GM21786 (cell line): Measurements from ENCODE around the gene TCEA2.
A peak's percentile ranks its signal among the peaks of the same experiment; 100 is the strongest.
"Not testable (repeated sequence)": the region's sequence is repeated elsewhere in the genome, so short reads cannot be mapped to it uniquely, and the experiment has no call there.

ENCODE experiments used
- ATAC-seq: cut with Tn5 transposase; IDR thresholded peaks from one replicate; pipeline ENCODE4 v1.9.1; 2021; ENCODE audit not compliant: unreplicated experiment

The TCEA2 gene

DNA sequence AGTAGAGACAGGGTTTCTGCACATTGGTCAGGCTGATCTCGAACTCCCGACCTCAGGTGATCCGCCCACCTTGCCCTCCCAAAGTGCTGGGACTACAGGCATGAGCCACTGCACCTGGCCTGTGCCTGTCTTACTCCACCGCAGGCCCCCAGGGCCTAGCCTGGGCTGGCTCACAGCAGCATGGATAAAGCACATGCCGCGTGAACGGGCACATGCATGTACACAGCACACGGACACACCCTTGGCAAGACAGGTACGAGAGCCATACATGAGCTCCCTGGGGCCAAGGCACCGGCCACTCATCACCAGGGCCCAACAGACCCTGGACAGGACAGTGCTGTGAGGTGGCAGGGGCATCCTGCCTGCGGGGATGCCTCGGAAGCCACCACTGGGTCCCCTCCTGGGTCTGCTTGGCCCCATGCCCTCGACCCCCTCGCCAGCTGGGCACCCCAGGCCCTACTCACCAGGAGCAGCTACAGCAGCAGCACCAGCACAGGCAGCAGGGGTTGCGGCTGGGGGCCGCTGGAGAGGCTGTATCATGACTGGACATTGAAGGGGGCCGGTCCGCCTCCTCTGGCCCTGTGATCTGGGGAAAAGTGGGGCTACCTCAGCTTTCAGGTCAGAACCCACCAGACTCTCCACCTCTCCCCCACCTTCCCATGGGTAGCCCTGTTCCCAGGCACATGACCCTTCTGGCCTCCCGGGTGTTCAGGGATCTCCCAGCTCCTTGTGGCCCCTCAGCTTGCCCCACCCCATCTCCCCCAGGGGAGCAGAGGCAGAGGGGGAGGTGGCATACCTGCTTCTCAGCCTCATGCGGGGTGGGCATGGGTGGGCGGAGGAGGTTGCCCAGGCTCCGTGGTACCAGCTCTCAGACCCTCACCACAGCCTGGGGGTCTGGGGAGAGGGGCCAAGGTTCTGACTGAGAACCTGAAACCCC, 13.3 kb downstream of the TCEA2 start:
- ATAC-seq = no peak

DNA sequence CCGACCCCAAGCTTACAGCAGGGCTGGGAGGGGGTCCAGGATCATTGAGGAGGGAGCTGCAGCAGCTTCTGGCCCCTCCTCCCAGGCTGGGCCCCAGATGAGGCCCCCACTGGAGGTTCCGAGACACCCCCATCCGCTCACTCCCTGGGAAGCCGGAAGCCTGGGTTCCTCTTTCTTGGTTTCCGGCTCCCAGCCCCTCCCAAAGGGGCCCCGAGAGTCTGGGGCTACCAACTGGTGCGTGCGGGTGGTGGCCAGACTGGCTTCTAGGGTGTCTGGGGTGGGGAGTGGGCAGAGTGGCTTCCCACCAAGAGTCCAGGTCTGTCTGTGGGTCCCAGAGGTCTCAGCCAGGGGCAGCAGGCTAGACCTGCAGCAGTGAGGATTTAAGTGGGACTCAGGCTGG, 14.1 kb downstream of the TCEA2 start:
- ATAC-seq = peak; percentile 34

- ATAC-seq = no peak
Measured at GRCh38 chr20:64077541-64077875, 14.5 kb downstream of the TCEA2 start.

GRCh38 chr20:64077876-64078551, 15.0 kb downstream of the TCEA2 start:
- ATAC-seq = peak; percentile 29

GRCh38 chr20:64078934-64079272, 15.9 kb downstream of the TCEA2 start:
- ATAC-seq = no peak

- peak; percentile 33 for ATAC-seq
Measured at GRCh38 chr20:64079273-64080012, 16.4 kb downstream of the TCEA2 start, which contains the start of gene RGS19. RGS19 (minus strand) TSS chr20:64079518; CDS start chr20:64076886, 2,632 bp downstream.

GRCh38 chr20:64080013-64080812, 17.2 kb downstream of the TCEA2 start, which contains the start of gene OPRL1:
OPRL1 (plus strand) TSS chr20:64080082; CDS start chr20:64092721, 12,639 bp downstream.
- no peak for ATAC-seq

DNA sequence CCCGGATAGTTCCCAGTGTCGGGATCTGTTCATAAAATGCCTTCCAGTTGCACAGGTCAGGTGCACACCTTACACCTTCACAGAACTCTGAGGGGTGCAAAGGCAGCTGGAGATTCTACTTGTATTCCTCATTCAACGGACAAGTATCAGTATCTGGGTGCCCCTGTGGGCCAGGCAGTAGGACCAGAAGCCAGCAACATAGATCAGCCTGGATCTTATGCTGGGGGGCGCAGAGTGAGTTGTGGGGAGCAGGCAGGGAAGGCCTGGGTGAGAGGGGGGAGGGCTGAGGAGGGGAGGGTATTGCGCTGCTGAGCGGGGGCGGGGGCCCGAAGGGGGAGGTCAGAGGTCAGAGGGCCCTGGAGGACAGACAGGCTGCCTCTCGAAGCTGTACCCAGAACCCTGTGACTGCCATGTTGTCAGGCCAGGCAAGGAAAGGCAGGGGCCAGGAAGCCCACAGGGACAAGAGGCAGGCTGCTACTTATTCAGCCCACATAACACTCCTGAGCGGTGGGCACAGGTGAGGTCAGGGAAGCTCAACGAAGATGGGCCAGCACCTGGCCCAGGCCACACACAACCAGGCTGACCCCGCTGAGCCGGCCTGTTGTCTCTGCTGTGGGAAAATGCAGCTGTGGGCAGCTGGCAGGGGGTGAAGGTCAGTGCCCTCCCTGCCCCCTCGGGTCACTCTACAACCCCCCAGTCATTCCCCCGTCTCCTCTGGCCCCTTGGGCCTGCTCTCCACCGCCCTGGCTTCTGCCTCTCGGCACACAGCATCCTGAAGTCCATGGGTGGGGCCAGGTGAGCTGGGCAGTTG, 18.0 kb downstream of the TCEA2 start:
- no peak for ATAC-seq

DNA sequence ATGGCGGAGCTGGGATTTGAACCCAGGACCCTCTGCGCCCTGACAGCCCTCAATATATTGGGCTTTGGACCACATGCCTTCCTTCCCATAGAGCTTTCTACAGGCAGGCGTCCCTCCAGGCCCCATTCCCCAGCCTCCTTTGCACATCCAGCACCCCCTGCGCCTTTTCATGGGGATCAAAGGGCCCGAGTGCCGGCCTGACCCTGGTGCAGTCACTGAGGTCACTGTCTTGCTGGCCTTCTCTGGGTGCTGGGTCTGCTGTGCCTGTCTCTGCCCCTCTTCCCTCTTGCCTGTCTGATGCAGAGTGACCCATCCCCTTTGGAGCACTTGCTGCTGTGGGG, 18.6 kb downstream of the TCEA2 start:
- ATAC-seq = no peak

GRCh38 chr20:64082126-64082731, 19.2 kb downstream of the TCEA2 start:
- ATAC-seq = no peak

- no peak for ATAC-seq
Measured at GRCh38 chr20:64082820-64083377, 19.9 kb downstream of the TCEA2 start.

DNA sequence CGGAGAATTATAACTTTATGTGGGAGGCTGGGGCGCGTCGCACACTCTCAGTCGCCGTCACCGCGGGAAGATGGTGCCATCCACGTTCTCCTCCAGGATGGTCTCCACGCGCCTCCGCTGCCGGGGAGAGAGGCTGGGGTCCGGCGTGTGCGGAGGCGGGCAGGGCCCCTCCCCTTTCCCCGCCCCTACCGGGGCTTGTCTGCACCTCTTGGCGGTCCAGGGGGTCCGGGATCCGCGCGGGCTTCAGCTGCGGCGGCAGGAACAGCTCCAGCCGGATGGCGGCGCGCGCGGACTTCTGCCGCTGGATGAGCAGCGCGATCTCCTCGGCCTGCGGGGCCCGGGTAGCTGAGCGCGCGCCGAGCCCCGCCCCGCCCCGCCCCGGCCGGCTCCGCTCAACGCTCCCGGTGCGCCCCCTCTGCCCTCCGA, 20.4 kb downstream of the TCEA2 start:
- no peak for ATAC-seq

DNA sequence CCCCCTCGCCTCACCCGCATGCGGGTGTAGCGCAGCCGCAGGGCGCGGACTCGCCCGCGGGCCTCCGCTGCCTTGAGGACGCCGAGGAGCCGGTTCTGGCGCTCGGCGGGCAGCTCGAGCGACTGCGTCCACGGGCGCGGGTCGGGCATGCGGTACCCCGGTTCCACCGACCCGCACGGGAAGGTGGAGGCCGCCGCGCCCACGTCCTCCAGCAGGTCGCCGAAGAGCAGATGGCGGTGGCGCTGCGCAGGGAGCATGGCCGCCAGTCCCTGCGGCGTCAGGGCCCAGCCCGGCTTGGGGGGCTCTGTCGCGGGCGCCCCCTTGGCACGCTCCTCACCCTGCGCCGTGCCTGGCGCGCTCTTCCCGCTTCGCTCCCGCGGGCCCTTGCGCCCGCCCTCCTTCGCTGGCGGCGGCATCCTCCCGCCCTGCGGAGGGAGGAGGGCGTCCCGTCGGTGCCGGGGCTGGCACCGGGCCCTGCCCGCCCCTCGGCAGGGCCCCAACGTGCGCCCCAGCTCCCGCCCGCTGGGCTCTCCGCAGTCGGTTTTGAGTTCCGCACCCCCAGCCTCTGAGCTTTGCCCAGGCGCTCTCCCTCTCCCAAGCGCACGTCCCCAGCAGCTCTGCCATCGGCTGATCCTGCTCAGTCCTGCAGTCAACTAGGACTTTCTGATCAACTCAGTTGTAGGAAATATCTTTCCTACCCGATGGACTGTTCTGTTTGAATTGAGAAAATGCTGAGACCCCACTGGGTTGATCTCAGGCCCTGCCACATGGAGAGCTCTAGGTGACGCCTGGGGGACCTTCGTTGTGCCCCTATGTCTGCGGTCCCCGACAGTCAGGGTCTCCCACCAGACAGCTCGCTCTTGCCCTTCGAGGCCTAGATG, 21.0 kb downstream of the TCEA2 start, which contains the start of gene LKAAEAR1:
Gene LKAAEAR1, minus strand, starts transcription at position 595 of the 881 bp plus-strand sequence. Its CDS starts 179 bp downstream, at position 416.
- no peak for ATAC-seq

DNA sequence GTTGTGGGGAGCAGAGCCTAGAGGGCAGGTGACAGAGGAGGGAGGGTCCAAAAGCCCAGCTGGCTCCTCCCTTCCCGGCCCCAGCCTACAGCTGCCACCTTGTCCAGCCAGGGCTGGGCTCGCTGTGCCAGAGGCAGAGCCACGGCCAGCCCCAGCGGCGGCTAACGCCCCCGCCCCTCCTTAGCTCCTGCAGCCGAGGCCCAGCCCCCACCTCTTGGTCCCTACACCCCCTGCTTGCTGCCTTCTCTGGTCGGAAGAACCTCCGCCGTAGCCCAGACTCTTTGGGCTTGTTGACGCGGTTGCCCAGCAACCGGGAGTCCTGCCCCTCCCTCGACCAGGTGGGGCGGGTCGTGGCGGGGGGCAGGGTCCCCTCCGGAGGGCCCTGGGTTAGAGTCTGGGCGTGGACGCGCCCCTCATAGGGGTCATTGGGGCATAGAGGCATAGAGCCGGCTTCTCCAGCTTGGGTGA, 21.7 kb downstream of the TCEA2 start:
- no peak for ATAC-seq

GRCh38 chr20:64086801-64087200, 23.8 kb downstream of the TCEA2 start:
- ATAC-seq = no peak

GRCh38 chr20:64087226-64087825, 24.3 kb downstream of the TCEA2 start:
- not testable (repeated sequence) for ATAC-seq

DNA sequence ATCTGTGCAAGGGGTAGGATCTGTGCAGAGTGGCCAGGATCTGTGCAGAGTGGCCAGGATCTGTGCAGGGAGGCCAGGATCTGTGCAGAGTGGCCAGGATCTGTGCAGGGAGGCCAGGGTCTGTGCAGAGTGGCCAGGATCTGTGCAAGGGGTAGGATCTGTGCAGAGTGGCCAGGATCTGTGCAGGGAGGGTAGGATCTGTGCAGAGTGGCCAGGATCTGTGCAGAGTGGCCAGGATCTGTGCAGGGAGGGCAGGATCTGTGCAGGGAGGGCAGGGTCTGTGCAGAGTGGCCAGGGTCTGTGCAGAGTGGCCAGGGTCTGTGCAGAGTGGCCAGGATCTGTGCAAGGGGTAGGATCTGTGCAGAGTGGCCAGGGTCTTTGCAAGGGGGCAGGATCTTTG, 25.6 kb downstream of the TCEA2 start:
- ATAC-seq = not testable (repeated sequence)

DNA sequence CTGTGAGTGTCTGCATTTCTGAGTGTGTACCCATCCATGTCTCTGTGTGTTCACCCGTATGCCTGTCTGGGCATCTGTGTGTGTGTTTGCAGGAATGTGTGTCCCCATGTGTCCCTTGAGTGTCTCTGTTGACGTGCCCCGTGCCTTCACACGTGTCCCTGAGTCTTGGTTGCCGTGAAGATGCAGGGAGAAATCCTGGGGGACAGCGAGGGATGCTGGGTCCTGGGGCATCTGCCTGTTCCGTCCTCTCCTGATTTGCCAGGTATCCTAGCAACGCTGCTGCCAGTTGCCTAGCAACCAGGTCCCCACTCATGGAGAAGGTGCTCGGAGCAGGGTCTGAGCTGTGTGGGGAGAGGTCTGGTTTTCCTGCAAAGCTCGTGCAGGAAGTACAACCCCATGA, 27.2 kb downstream of the TCEA2 start:
- no peak for ATAC-seq
